HG03432 (cell line): ENCODE measurements around the gene AKAP13.

ENCODE experiments used
- ATAC-seq: cut with Tn5 transposase; IDR thresholded peaks from one replicate; pipeline ENCODE4 v1.9.1; 2021; ENCODE audit warnings: mild to moderate bottlenecking, moderate library complexity; ENCODE audit not compliant: unreplicated experiment

The AKAP13 gene

DNA sequence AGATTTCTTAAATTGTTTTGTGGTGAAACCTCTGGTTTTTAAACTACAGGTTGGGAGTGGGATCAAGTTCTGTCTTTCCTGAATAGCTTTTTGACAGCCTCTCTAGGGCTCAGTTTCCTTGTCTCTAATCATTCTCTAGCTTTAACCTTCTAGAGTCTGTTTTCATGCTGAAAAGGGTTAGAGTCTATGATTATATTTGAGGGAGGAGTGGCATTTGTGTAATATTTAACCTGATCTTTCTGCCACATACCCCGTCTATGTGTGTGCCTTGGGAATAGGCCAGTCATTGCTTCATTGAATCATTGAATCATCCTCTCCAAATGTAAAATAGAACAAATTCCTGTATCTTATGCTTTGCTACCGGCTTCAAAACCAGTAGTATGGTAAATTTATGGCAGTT, 209.4 kb downstream of the AKAP13 start:
- ATAC-seq, result no peak

DNA sequence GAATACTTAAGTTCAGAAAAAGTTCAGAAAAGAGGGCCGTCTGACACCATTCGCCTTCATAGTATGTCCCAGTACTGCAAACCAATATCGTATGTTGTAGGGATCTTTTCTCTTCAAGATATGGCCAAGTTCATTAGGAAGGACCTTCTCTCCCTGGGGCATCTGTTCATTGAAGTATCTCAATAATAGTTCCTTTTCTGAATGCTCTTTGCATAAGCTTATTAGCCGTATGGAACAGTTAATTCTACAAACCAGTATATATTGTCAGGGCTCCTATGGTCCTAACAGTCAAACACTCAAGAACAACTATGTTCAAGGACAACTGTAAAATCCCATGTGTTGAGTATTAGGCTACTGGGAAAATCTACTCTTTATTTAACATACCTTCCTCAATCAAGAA, 211.2 kb downstream of the AKAP13 start:
- no peak for ATAC-seq

DNA sequence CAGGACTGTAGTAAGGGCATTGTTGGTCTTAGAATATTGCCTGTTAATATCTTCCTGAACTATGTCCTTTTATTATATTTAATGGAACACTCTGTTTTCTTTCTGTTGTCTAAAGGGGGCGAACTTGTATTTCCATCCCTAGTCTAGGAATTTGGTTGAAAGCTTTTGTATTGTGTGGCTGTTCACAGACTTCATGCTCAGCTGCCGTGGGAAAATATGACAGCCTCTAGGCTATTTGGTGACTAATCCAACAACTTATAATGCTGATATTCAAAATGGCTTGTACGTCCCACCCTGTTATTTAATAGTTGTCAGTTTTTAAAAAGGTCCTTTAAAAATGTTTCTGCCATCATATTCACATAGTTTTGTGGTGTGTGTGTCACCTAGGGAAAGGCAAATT, 211.7 kb downstream of the AKAP13 start:
- ATAC-seq, result no peak

DNA sequence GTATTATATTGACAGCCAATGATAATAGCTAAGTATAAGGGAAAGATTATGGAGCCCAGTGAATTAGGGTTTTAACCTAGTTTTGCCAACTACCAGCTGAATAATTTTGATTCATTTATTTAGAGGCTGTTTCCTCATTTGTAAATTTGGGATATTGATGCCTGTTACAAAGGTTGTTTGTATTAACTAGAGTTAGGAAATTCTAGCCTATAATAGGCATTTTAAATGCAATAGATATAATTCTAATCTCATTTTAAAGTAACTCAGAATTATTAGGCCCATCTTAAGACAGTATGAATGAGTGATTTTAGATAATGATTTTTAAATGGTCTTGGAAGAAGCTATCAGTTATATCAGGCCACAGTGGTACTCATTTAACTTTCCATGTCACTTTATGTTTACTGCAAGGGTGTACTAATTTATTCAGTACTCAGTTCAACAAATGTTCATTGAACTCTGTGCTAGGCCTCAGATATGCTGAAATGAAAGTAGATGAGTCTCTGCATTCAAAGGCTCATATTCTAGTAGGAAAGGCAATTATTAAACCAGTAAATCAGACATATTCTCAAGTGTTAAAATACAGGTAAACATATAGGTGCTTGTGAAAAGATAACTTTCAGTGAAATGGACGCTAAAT, 213.5 kb downstream of the AKAP13 start:
- no peak for ATAC-seq

DNA sequence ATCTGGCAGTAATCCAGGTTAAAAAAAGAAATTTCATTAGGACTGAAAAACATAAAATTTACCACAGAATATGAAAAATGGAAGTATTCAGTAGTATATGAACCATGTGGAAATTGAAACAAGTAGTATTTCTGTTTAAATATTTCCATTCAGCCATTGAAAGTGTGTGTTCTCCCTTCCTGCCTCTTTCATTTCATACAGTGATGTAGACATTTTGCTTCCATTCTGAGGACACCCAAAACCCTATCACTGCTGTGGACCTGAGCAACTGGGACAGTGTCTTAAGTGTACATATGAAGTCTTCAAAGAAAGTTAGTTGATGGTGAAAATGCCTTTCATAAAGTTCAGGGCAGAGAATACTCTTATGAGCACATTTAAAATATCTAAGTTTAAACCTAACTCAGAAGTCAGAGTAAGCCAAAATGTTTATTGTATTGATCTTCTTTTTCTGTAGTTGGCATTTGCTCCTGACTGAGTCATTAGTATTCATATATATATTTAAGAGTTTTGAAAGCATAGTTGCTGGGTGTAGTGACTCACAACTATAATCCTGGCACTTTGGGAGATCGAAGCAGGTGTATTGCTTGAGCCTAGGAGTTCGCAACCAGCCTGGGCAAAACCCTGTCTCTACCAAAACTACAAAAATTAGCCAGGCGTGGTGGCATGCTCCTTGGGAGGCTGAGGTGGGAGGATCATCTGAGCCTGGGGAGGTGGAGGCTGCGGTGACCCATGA, 215.6 kb downstream of the AKAP13 start:
- no peak for ATAC-seq

DNA sequence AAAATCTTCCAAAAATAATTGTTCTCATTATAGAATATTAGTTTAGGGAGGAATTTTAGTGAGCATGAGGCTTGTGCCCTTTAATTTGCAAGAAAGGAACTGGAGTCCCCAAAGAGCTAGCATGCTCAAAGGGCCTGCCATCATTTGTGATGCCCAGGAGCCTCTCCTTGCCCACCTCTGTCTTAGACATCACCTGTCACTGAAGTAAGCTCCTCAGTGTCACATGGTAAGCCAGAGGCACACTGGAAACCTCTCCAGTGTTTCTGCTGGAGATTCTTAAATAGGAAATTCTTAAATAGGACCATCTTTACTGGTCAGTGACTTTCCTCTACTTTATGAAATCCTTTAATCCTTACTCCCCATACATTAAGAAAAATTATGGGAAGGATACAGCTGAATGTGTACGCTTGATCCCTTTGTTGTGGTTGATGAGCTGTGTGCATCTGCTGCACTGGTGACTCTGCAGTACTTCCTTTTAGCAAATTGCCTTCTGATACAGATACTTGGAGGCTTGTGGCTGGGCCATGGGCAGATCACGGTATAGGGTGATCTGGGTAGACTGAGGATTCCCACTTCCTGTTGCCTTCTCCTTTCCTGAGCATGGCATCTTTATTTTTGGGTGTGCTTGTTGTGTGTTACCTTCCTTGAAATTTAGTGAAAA, 216.9 kb downstream of the AKAP13 start:
- no peak for ATAC-seq

DNA sequence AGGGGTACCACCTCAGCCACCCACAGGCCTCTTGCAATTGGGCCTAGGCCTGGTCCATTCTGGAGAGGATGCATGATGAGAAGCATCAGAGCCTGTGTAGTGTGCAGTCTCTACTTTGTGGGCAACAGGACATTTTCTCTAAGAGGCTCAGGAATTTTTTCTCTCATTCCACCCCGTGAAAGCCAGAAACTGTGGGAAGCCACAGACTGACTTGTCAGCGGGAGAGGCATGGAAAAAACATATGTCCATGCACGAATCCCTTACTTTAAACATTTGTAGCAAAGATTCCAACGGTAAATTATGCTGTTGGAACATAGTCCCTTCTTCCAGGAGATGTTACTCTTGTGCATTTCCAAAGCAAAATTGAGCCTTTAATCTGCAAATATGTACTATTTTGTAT, 217.8 kb downstream of the AKAP13 start:
- no peak for ATAC-seq

DNA sequence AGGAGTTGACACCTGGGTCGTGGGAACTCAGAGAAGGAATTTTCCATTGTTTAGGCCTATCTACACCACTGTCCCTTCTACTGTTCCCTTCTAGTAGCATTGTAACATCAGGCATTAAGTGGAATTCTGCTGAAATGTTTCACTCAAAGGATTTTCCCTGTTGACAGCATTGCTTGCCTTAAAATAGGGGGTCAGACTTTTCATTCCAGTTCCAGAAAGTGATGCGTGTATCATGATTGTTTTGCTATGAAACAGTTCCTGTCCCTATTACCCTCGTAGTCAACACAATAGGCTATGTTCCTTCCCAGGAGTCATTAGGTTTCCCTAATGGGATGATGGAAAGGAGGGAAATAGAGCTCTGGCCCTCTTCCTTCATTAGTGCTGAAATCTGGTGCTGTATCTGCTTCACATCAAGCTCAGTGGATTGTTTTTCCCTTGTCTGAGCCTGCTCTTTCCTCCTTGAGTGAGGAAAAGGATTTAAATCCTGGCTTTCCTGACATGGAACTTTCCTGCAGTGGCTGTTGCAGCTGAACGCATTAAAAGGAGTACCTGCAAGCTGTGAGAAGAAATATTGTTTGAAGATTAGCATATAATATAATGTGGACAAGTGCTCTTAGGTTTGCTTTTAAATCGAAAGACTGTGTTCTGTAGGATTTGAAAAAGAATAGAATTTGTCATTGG, 218.5 kb downstream of the AKAP13 start:
- no peak for ATAC-seq

DNA sequence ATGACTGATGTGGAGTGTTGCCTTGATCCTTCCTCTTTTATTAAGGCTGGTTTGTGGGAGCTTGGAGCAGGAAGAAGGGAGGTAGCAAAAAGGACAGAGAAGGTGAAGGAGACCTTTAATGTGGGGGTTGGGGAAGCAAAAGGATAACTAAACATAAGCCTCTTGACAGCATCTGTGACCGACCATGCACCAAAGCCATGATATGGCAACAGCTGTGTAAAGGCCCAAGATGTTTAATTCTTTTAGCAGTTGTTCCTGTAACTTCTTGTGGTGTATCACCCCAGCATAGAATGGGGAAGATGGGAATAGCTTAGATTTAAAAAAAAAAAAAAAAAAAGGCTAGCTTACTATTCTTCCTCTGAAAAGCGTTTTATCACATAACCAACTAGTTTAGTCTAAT, 219.6 kb downstream of the AKAP13 start:
- no peak for ATAC-seq

DNA sequence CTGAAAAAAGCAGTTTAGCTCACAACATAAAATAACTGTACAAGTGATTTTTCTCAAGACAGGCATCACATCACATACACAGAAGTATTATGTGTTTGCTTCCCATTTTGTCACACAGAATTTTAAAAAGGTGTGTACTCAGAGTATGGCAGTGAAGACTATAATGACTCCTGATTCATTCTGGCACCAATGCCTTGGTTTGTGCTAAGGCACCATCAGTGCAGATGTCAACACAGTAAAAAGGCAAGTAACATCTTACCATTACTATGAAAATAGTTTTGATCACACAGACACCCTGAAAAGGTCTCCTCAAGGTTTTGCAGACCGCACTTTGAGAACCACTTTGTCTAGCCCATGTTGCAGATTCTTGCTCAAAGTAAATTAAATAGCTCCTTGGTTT, 222.8 kb downstream of the AKAP13 start:
- no peak for ATAC-seq

DNA sequence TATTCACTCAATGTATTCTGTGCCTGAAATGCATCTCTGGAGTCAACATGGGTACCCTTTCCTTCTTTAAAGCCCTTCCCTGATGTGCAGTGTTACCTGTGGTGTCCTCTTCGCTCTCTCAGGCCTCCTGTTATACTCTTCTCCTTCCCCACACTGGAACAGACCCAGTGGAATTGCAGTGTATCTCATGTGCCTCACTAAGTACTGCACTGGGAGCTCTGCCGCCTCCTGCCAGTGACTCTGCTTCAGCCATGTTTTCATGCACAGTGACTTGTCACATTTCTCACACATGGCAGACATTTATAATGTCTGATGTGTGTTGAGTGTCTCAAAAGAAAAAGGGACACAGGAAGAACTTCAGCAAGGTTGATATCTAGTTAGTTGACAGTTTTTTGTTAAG, 223.3 kb downstream of the AKAP13 start:
- ATAC-seq, result no peak

DNA sequence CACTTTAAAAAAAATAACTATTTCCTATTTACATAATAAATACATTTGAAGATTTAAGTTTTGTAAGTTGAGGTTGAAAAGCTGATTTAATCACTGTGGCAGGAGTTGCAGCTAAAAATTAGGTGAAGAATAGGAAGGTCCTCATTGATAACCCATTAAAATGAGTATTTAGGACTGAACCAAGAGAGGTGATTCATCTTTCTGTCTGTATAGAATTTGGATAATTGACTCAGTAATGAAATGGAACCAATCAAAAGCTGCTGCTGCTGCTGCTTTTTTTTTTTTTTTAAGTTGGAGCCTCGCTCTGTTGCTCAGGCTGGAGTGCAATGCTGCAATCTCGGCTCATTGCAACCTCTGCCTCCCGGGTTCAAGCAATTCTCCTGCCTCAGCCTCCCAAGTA, 223.8 kb downstream of the AKAP13 start:
- no peak for ATAC-seq

DNA sequence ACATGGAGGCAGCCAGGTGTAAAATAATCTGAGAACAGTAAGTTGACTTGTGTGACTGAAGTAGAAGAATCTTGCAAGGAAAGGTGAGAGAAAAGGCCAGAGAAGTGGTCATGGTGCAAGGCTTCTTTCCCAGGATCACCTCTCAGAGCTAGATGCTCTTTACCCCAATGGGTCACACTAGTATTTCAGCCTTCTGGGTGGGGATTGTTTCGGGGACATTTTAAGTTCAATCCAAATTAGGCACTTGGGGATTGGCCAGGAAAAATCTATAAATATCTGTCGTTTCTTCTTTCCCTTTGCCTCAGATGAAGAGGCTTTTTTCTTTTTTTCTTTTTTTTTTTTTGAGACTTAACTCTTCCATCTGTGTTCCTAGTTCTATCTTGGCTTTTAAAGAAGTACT, 226.3 kb downstream of the AKAP13 start:
- no peak for ATAC-seq

DNA sequence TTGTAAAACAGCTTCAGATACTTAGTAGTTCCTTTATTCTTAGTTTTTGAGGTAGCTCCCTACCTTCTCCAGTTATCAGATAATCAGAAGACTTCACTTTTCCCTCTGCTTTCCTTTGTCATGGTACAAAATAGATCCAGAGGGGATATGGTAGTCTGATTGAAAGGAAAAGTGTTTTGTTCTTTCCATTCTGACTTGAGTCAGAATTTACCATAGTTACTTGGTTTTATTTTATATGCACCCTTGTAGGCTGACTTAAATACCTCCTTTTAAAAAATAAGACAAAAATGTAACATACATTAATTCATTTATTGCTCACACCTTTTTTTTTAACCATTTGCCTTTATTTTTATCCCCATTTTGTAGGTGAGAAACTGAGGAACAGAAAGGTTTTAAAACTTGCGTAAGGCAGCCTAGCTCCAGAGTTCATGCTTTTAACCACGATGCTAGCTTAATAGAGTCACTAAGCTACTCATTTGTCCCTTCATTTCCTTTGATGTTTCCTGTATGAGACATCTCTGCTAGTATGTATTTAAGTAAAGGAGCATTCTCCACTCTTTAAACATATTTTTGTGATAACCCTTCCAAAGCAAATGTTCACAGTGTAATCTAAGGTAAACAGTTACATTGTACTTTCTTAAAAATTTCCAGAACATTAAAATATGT, 226.9 kb downstream of the AKAP13 start:
- no peak for ATAC-seq

DNA sequence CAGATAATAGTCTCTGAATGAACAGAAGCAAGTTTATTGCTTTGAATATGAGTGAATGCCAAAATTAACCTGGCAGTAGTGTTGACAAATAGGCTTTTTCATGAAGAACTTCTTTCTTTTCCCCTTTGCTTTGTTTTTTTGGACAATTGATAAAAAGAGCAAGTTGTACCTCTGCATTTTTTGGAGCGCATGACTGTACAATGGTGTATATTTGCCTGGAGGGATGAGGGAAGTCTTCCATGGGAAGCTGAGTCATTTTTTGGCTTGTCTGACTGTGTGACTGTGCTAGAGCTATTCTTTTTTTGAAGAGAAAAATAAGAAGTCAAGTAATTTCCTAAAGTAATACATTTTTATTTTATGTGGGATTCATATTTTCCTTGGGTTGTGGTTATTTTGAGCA, 227.4 kb downstream of the AKAP13 start:
- no peak for ATAC-seq

DNA sequence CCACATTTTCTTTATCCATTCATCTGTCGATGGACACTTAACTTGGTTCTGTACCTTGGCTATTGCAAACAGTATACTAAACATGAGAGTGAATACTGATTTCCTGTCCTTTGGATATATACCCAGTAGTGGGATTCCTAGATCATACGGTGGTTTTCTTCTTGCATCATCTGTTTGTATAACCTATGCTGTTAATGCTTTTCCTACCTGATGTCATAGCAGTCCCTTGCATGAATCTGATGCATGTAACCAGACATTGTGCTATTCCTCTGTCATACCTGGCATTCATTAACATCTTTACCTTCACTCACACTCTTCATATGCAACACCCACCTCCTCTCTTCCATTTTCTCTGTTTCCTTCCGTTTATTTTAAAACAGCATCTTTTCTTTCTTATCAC, 229.1 kb downstream of the AKAP13 start:
- ATAC-seq, result no peak

DNA sequence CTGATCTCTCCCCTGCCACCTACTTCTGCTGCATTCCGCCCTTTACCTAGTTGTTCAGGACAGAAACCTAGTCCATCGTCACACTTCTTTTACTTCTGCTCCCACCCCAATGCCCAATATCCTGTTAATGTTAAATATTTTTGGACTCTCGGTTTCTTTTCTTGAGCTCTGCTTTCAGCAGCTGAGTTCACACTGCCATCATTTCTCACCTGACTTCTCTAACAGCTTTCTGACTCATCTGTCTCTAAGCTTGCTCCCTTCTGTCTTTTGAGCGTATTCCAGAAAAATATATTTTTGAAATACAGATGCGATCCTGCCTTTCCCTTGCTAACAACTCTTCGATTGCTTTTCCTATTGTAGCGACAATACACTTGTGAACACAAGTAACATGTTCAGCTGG, 231.0 kb downstream of the AKAP13 start:
- no peak for ATAC-seq

DNA sequence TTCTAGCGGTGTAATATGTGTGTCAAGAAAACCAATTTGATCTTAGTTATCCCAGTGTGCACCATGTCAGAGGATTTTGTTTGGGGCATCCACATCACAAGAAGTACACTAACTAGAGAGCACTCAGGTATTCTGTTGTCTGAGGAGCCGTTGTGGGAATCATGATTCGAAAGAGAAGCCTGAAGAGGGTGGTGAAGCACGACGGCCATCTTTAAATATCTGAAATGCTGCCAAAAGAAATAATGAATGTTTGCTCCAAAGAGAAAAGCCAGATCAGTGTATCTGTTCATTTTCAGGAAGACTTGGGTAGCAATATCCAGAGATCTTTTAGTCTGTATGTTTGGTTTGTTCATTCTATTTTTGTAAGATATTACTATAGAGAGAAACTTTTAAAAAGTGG, 233.7 kb downstream of the AKAP13 start:
- ATAC-seq, result no peak

DNA sequence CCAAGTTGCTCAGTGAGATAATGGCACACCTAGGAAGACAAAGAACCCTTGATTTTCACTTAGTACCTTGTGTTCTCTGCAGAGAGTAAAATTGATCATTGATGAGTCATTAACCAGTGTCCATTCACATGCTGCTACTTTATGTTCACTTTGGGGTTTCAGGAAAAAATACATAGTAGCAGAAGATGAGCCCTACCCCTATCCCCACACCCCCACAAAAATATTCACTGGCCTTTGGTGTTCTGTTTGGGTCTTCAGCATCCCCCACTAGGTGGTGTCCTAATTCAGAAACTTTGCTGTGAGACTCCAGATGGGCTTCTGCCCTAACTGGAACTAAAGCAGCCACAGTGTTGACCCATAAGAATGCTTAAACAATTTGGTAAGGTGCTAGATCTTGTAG, 235.5 kb downstream of the AKAP13 start:
- ATAC-seq, result peak; percentile 79

DNA sequence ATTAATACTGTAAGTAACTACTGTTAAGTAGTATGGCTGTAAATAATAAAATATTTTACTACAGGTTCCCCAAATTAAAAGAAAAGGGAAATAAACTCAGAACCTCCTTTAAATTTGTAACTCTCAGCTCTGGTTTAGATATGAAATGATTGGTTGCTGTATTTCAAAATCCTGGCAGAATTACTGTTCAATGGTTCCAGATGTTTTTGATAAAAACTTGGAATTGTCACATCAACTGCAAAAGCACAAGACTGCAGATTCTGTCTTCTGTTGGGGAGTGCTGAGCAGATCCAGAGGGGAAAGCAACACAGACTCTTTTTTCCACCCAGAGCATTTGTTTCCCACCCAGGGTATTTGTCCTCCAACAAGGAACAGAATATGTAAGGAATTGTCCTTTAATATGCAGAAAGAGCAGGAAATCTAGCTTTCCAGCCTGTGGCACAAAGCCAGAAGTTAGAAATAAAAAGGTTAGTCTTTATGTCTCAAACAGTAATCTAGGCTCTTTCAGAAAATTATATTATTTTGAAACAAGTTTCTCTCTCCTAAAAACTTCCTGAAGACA, 236.2 kb downstream of the AKAP13 start:
- ATAC-seq, result no peak

DNA sequence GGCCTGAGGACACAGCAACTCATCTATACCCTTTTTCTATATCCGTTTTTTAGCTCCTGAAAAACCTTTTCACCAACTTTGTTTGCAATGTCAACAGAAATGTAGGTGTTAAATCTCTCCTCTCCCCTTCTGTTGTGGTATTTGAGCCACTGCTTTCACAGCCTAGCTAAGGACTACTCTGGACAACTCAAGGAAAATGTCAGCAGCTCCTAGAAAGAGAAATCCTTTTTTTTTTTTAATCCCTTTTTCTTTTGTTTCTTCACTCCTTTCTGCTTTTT, 237.8 kb downstream of the AKAP13 start:
- no peak for ATAC-seq
